ENCODE data around the gene GBX2. TPM values are rescaled to one million over a fixed set of nuclear protein-coding genes. Genes with fewer than 3 reads are reported as not detected.

Gene GBX2
- total RNA-seq, 1 experiment from 2014 or later: 5.9 TPM

DNA sequence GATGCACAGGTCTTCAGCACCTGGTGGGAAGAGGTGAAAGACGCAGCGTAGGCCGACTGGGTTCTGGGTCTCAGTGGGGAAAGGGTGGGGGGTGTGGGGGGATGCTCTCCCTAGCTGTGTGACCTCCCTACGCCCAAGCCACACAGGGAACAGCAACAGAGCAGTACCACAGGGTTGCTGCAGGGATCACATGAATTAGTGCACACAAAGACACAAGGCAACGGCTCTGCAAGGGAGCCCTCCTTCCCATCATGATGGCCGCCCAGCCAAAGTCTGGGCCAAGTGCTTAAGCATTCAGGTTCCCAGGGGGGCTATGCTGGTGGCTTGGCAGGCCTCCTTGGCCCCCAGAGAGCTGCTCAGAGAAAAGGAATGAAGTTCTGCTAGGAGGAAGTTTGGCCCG is 28.2 kb upstream of the GBX2 start:
- no peak overlapping the region for H3K27ac ChIP-seq (ENCODE audit: low read depth, low read length)
- ChIA-PET RAD21 (ENCODE audit: low non-redundant PET in 1 of 2, low total read pairs in 2 of 2, uncharacterized antibody in 2 of 2, unreplicated experiment in 2 of 2) (no interaction called here), CTCF (interaction anchor here (0.9 kb wide), 1 partner anchor 21 kb away, joined by 3 read pairs; no protein-coding TSS in a partner anchor), POLR2A (no interaction called here)
- H3K4me3 ChIP-seq (replicated peaks in 1 of 2; ENCODE audit: low read depth in 1 of 2, low read length in 2 of 2): no peak overlapping the region
- no peak for DNase-seq (ENCODE audit: low read depth, low spot score)
- no peaks in the 10 kb centered on the region for H3K9me3 ChIP-seq (ENCODE audit: control insufficient read depth in 1 of 2, insufficient read depth in 1 of 2, low read depth in 1 of 2, low read length in 2 of 2)
- H3K27me3 ChIP-seq (ENCODE audit: insufficient read depth, low read length): no peaks in the 10 kb centered on the region
- H3K9me2 ChIP-seq (ENCODE audit: insufficient read depth): no peaks in the 10 kb centered on the region
- BruUV-seq (replicated peaks): no TSS peak
- H3K36me3 ChIP-seq (ENCODE audit: control insufficient read depth in 1 of 2, insufficient read depth in 2 of 2, low read length in 2 of 2): no peaks in the 10 kb centered on the region
- no peaks in the 10 kb centered on the region for H4K20me1 ChIP-seq (ENCODE audit: insufficient read depth)
- H3K4me2 ChIP-seq (ENCODE audit: low read length): no peak overlapping the region
- H2AFZ ChIP-seq (ENCODE audit: low read depth, low read length, poor library complexity, severe bottlenecking): no peak overlapping the region
- intact Hi-C loops (cut with micrococcal nuclease): loop anchor here (10.0 kb wide), 1 partner anchor 868 kb away; no protein-coding TSS in a partner anchor
- H3K4me1 ChIP-seq (ENCODE audit: control insufficient read depth in 1 of 2, insufficient read depth in 2 of 2, low read length in 2 of 2): no peaks in the 10 kb centered on the region
- H3K79me2 ChIP-seq (ENCODE audit: insufficient read depth, low read length): peaks cover 12% of the 10 kb centered on the region; the same call in 1 of the 2 replicates
- TF ChIP-seq RAD21 (IDR thresholded peaks at IDR 0.05; ENCODE audit: low read depth): no peak
- no peak for TF ChIP-seq POLR2A (IDR thresholded peaks at IDR 0.05; ENCODE audit: borderline replicate concordance, extremely low read depth, insufficient read depth, insufficient read length)
- no peak for TF ChIP-seq SP1 (IDR thresholded peaks at IDR 0.05; ENCODE audit: low read depth)
- TF ChIP-seq, protein P1, sequence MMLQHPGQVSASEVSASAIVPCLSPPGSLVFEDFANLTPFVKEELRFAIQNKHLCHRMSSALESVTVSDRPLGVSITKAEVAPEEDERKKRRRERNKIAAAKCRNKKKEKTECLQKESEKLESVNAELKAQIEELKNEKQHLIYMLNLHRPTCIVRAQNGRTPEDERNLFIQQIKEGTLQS (IDR thresholded peaks at IDR 0.05): no peak
- TF ChIP-seq CEBPB (IDR thresholded peaks at IDR 0.05; ENCODE audit: low read depth): no peak
- no peak for TF ChIP-seq ELF1 (IDR thresholded peaks at IDR 0.05; ENCODE audit: borderline replicate concordance, low read depth)
- TF ChIP-seq, protein P2, sequence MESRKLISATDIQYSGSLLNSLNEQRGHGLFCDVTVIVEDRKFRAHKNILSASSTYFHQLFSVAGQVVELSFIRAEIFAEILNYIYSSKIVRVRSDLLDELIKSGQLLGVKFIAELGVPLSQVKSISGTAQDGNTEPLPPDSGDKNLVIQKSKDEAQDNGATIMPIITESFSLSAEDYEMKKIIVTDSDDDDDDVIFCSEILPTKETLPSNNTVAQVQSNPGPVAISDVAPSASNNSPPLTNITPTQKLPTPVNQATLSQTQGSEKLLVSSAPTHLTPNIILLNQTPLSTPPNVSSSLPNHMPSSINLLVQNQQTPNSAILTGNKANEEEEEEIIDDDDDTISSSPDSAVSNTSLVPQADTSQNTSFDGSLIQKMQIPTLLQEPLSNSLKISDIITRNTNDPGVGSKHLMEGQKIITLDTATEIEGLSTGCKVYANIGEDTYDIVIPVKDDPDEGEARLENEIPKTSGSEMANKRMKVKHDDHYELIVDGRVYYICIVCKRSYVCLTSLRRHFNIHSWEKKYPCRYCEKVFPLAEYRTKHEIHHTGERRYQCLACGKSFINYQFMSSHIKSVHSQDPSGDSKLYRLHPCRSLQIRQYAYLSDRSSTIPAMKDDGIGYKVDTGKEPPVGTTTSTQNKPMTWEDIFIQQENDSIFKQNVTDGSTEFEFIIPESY (IDR thresholded peaks at IDR 0.05; ENCODE audit: extremely low read depth, insufficient replicate concordance, low read length): no peak
- TF ChIP-seq POLR2AphosphoS5 (IDR thresholded peaks at IDR 0.05; ENCODE audit: low read depth, low read length): no peak
- TF ChIP-seq TCF7L2 (IDR thresholded peaks at IDR 0.05; ENCODE audit: borderline replicate concordance, extremely low read depth, insufficient read depth, insufficient read length): no peak
- TF ChIP-seq SRF (IDR thresholded peaks at IDR 0.05; ENCODE audit: low read depth): no peak
- TF ChIP-seq ZFX (IDR thresholded peaks at IDR 0.05): no peak
- ATAC-seq: no peak
- H3K9ac ChIP-seq (ENCODE audit: low read length): no peak overlapping the region
